ENCODE data around the gene ATXN3. TPM values are rescaled to one million over a fixed set of nuclear protein-coding genes. Genes with fewer than 3 reads are reported as not detected.

The ATXN3 gene
- polyA plus RNA-seq (2012; ENCODE audit: insufficient read length, low read depth), result 4.9 TPM

- 0 out of 2 replicates have a peak, but pooled peaks have one; percentile 40 for TF ChIP-seq POLR2AphosphoS5 (IDR thresholded peaks at IDR 0.05; ENCODE audit: low read depth, low read length)
- no peak for TF ChIP-seq FOXP2 (optimal IDR thresholded peaks at IDR 0.05; ENCODE audit: borderline replicate concordance, extremely low read depth, extremely low read length, insufficient read depth)
- TF ChIP-seq TAF1 (IDR thresholded peaks at IDR 0.05; ENCODE audit: borderline replicate concordance, insufficient read depth, low read length), result no peak
- no peak for TF ChIP-seq REST (IDR thresholded peaks at IDR 0.05; ENCODE audit: insufficient read depth in 1 of 2, low read depth in 2 of 2, low read length in 2 of 2)
- peak; percentile 51; the same call in 1 of the 2 replicates for TF ChIP-seq SIN3A (IDR thresholded peaks at IDR 0.05; ENCODE audit: borderline replicate concordance, insufficient read depth, low read length)
Measured at GRCh38 chr14:92106143-92106926, at the start of gene ATXN3. ATXN3 (minus strand) TSS chr14:92106582; CDS start chr14:92106552, 30 bp downstream.

GRCh38 chr14:92154283-92154942 lies 48.0 kb upstream of the ATXN3 start:
- no peak for TF ChIP-seq FOXP2 (optimal IDR thresholded peaks at IDR 0.05; ENCODE audit: borderline replicate concordance, extremely low read depth, extremely low read length, insufficient read depth)
- TF ChIP-seq POLR2AphosphoS5 (IDR thresholded peaks at IDR 0.05; ENCODE audit: low read depth, low read length), result no peak
- TF ChIP-seq SIN3A (IDR thresholded peaks at IDR 0.05; ENCODE audit: borderline replicate concordance, insufficient read depth, low read length), result no peak
- TF ChIP-seq TAF1 (IDR thresholded peaks at IDR 0.05; ENCODE audit: borderline replicate concordance, insufficient read depth, low read length), result no peak
- no peak for TF ChIP-seq REST (IDR thresholded peaks at IDR 0.05; ENCODE audit: insufficient read depth in 1 of 2, low read depth in 2 of 2, low read length in 2 of 2)

GRCh38 chr14:92153581-92153980 lies 47.2 kb upstream of the ATXN3 start:
- TF ChIP-seq FOXP2 (optimal IDR thresholded peaks at IDR 0.05; ENCODE audit: borderline replicate concordance, extremely low read depth, extremely low read length, insufficient read depth), result no peak
- TF ChIP-seq REST (IDR thresholded peaks at IDR 0.05; ENCODE audit: insufficient read depth in 1 of 2, low read depth in 2 of 2, low read length in 2 of 2), result no peak
- TF ChIP-seq SIN3A (IDR thresholded peaks at IDR 0.05; ENCODE audit: borderline replicate concordance, insufficient read depth, low read length), result no peak
- TF ChIP-seq POLR2AphosphoS5 (IDR thresholded peaks at IDR 0.05; ENCODE audit: low read depth, low read length), result no peak
- no peak for TF ChIP-seq TAF1 (IDR thresholded peaks at IDR 0.05; ENCODE audit: borderline replicate concordance, insufficient read depth, low read length)

- TF ChIP-seq FOXP2 (optimal IDR thresholded peaks at IDR 0.05; ENCODE audit: borderline replicate concordance, extremely low read depth, extremely low read length, insufficient read depth) (no peak), POLR2AphosphoS5 (IDR thresholded peaks at IDR 0.05; ENCODE audit: low read depth, low read length) (no peak)
Measured at GRCh38 chr14:92144708-92145107, 38.3 kb upstream of the ATXN3 start.

GRCh38 chr14:92143962-92144361 lies 37.6 kb upstream of the ATXN3 start:
- TF ChIP-seq REST (IDR thresholded peaks at IDR 0.05; ENCODE audit: insufficient read depth in 1 of 2, low read depth in 2 of 2, low read length in 2 of 2) (no peak), TAF1 (IDR thresholded peaks at IDR 0.05; ENCODE audit: borderline replicate concordance, insufficient read depth, low read length) (no peak), FOXP2 (optimal IDR thresholded peaks at IDR 0.05; ENCODE audit: borderline replicate concordance, extremely low read depth, extremely low read length, insufficient read depth) (no peak), SIN3A (IDR thresholded peaks at IDR 0.05; ENCODE audit: borderline replicate concordance, insufficient read depth, low read length) (no peak), POLR2AphosphoS5 (IDR thresholded peaks at IDR 0.05; ENCODE audit: low read depth, low read length) (no peak)

Data from PFSK-1 (cell line).